Measurements from ENCODE around the gene OPCML.

The OPCML gene

DNA sequence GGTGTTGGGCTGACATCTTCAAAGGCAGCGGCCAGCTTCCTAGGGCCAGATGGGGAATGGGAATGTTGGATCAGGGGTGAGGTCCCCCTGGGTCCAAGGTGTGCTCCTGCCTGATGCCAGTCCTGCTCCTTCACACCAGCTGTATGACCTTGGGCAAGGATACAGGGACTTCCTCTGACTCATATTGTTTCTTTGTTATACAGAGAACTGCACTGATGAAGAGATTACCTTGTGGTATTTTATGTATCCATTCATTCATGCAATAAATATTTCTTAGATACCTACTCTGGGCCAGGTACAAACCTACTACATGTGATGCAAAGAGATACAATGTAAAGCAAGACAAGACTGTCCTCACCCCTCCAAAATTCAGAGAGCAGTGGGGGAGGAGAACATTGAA lies 3.9 kb upstream of the OPCML start:
- H3K9ac ChIP-seq (ENCODE audit: low read length) = no peak overlapping the region
- no peak overlapping the region for H3K4me3 ChIP-seq (ENCODE audit: low read depth, low read length)
- no peak overlapping the region for H3K27ac ChIP-seq (ENCODE audit: low read depth, low read length)
- H3K4me1 ChIP-seq (ENCODE audit: control insufficient read depth, insufficient read depth, low read length) = peaks cover 29% of the 10 kb centered on the region
- no peaks in the 10 kb centered on the region for H3K9me3 ChIP-seq (ENCODE audit: control insufficient read depth, insufficient read depth, low read depth, low read length)
- no peaks in the 10 kb centered on the region for H3K36me3 ChIP-seq (ENCODE audit: control insufficient read depth, insufficient read depth, low read length)
- H3K27me3 ChIP-seq (ENCODE audit: control insufficient read depth, insufficient read depth, low read length) = peaks cover 29% of the 10 kb centered on the region

- Histone ChIP-seq H3K36me3 (ENCODE audit: control insufficient read depth, insufficient read depth, low read length) (no peaks in the 10 kb centered on the region), H3K4me3 (ENCODE audit: low read depth, low read length) (peak overlapping the region; percentile 77; the same call in 1 of the 2 replicates), H3K9me3 (ENCODE audit: control insufficient read depth, insufficient read depth, low read depth, low read length) (no peaks in the 10 kb centered on the region), H3K9ac (ENCODE audit: low read length) (no peak overlapping the region), H3K4me1 (ENCODE audit: control insufficient read depth, insufficient read depth, low read length) (peaks cover 42% of the 10 kb centered on the region), H3K27ac (ENCODE audit: low read depth, low read length) (no peak overlapping the region), H3K27me3 (ENCODE audit: control insufficient read depth, insufficient read depth, low read length) (peaks cover 53% of the 10 kb centered on the region)
Measured at GRCh38 chr11:133533205-133533604, 904 bp upstream of the OPCML start.

DNA sequence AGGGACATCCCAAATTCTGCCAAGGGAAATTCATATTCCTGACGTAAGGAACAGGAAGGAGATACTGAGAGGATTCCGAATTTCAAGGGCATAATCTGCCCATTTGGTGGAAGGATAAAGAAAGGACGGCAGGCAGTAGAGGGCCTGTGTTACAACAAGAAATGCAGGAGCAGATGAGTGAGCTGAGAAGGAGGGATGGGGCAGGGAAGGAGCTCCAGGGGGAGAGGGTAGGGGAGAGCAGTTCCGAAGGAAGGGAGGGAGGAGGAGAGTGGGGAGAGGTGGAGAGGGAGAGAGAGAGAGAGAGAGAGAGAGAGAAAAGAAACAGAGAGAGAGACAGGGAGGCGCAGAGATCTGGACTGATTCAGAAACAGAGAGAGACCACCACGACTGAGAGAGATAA lies 843 bp downstream of the OPCML start:
- Histone ChIP-seq H3K27ac (ENCODE audit: low read depth, low read length) (no peak overlapping the region), H3K9me3 (ENCODE audit: control insufficient read depth, insufficient read depth, low read depth, low read length) (no peaks in the 10 kb centered on the region), H3K4me3 (ENCODE audit: low read depth, low read length) (peak overlapping the region; percentile 77), H3K9ac (ENCODE audit: low read length) (peak overlapping the region; percentile 41), H3K27me3 (ENCODE audit: control insufficient read depth, insufficient read depth, low read length) (peaks cover 56% of the 10 kb centered on the region), H3K4me1 (ENCODE audit: control insufficient read depth, insufficient read depth, low read length) (peaks cover 42% of the 10 kb centered on the region), H3K36me3 (ENCODE audit: control insufficient read depth, insufficient read depth, low read length) (no peaks in the 10 kb centered on the region)

DNA sequence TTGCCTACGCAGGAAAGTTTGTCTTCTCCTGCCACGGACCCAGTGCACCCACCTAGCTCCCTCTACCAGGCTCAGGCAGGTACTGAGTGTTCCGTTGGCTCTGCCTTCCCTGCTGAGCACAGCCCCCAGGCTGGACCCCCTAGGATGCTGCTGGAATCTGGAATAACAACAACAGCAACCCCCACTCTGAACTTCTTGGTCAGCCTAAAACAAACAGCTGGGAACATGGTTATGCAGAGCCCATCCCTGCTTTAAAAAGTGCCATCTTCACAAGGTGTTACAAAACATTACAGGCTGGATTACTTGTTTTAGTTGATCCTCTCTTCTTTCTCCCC lies 1.8 kb downstream of the OPCML start:
- Histone ChIP-seq H3K27me3 (ENCODE audit: control insufficient read depth, insufficient read depth, low read length) (peaks cover 56% of the 10 kb centered on the region), H3K9ac (ENCODE audit: low read length) (peak overlapping the region; percentile 51), H3K27ac (ENCODE audit: low read depth, low read length) (no peak overlapping the region; the same call in 1 of the 2 replicates), H3K36me3 (ENCODE audit: control insufficient read depth, insufficient read depth, low read length) (no peaks in the 10 kb centered on the region), H3K9me3 (ENCODE audit: control insufficient read depth, insufficient read depth, low read depth, low read length) (no peaks in the 10 kb centered on the region), H3K4me1 (ENCODE audit: control insufficient read depth, insufficient read depth, low read length) (peaks cover 42% of the 10 kb centered on the region), H3K4me3 (ENCODE audit: low read depth, low read length) (peak overlapping the region; percentile 77)

- Histone ChIP-seq H3K4me1 (ENCODE audit: control insufficient read depth, insufficient read depth, low read length) (peaks cover 42% of the 10 kb centered on the region), H3K9ac (ENCODE audit: low read length) (peak overlapping the region; percentile 51), H3K27ac (ENCODE audit: low read depth, low read length) (no peak overlapping the region; the same call in 1 of the 2 replicates), H3K27me3 (ENCODE audit: control insufficient read depth, insufficient read depth, low read length) (peaks cover 56% of the 10 kb centered on the region), H3K9me3 (ENCODE audit: control insufficient read depth, insufficient read depth, low read depth, low read length) (no peaks in the 10 kb centered on the region), H3K36me3 (ENCODE audit: control insufficient read depth, insufficient read depth, low read length) (no peaks in the 10 kb centered on the region), H3K4me3 (ENCODE audit: low read depth, low read length) (peak overlapping the region; percentile 77)
Measured at GRCh38 chr11:133529807-133530500, 2.3 kb downstream of the OPCML start.

GRCh38 chr11:133526790-133527189 lies 5.5 kb downstream of the OPCML start:
- Histone ChIP-seq H3K4me1 (ENCODE audit: control insufficient read depth, insufficient read depth, low read length) (peaks cover 28% of the 10 kb centered on the region), H3K36me3 (ENCODE audit: control insufficient read depth, insufficient read depth, low read length) (no peaks in the 10 kb centered on the region), H3K9ac (ENCODE audit: low read length) (no peak overlapping the region), H3K9me3 (ENCODE audit: control insufficient read depth, insufficient read depth, low read depth, low read length) (no peaks in the 10 kb centered on the region), H3K4me3 (ENCODE audit: low read depth, low read length) (no peak overlapping the region), H3K27ac (ENCODE audit: low read depth, low read length) (no peak overlapping the region), H3K27me3 (ENCODE audit: control insufficient read depth, insufficient read depth, low read length) (peaks cover 33% of the 10 kb centered on the region)

DNA sequence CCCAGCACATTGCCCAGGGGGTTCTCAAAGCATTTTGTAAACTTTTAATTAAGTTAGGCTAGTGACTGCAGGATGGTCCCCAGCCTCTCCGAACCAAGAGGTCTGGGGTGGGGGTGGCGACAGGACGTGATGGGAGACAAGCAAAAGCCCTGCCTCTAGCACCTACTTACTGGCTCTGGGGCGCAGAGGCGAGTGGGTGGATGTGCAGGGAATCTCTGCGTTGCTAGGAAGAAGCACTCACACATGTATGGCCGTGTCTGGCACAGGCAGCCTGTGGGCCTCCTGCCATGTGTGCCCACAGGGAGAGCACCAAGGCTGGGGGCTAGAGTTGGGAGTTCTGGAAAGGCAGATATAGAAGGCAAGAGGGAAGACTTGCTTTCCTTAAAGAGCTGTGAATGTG lies 6.3 kb downstream of the OPCML start:
- Histone ChIP-seq H3K9me3 (ENCODE audit: control insufficient read depth, insufficient read depth, low read depth, low read length) (no peaks in the 10 kb centered on the region), H3K4me1 (ENCODE audit: control insufficient read depth, insufficient read depth, low read length) (peaks cover 27% of the 10 kb centered on the region), H3K27ac (ENCODE audit: low read depth, low read length) (no peak overlapping the region), H3K27me3 (ENCODE audit: control insufficient read depth, insufficient read depth, low read length) (peaks cover 25% of the 10 kb centered on the region), H3K36me3 (ENCODE audit: control insufficient read depth, insufficient read depth, low read length) (no peaks in the 10 kb centered on the region), H3K9ac (ENCODE audit: low read length) (no peak overlapping the region), H3K4me3 (ENCODE audit: low read depth, low read length) (no peak overlapping the region)

- Histone ChIP-seq H3K36me3 (ENCODE audit: control insufficient read depth, insufficient read depth, low read length) (no peaks in the 10 kb centered on the region), H3K4me1 (ENCODE audit: control insufficient read depth, insufficient read depth, low read length) (peaks cover 16% of the 10 kb centered on the region), H3K4me3 (ENCODE audit: low read depth, low read length) (no peak overlapping the region), H3K9ac (ENCODE audit: low read length) (no peak overlapping the region), H3K9me3 (ENCODE audit: control insufficient read depth, insufficient read depth, low read depth, low read length) (no peaks in the 10 kb centered on the region), H3K27ac (ENCODE audit: low read depth, low read length) (no peak overlapping the region), H3K27me3 (ENCODE audit: control insufficient read depth, insufficient read depth, low read length) (peaks cover 15% of the 10 kb centered on the region)
Measured at GRCh38 chr11:133524488-133524887, 7.8 kb downstream of the OPCML start.

GRCh38 chr11:133522344-133522743 lies 10.0 kb downstream of the OPCML start:
- no peaks in the 10 kb centered on the region for H3K36me3 ChIP-seq (ENCODE audit: control insufficient read depth, insufficient read depth, low read length)
- no peaks in the 10 kb centered on the region for H3K9me3 ChIP-seq (ENCODE audit: control insufficient read depth, insufficient read depth, low read depth, low read length)
- no peak overlapping the region for H3K9ac ChIP-seq (ENCODE audit: low read length)
- H3K27ac ChIP-seq (ENCODE audit: low read depth, low read length) = no peak overlapping the region
- H3K4me3 ChIP-seq (ENCODE audit: low read depth, low read length) = no peak overlapping the region
- H3K4me1 ChIP-seq (ENCODE audit: control insufficient read depth, insufficient read depth, low read length) = peaks cover 12% of the 10 kb centered on the region; the same call in 1 of the 2 replicates
- no peaks in the 10 kb centered on the region for H3K27me3 ChIP-seq (ENCODE audit: control insufficient read depth, insufficient read depth, low read length)

DNA sequence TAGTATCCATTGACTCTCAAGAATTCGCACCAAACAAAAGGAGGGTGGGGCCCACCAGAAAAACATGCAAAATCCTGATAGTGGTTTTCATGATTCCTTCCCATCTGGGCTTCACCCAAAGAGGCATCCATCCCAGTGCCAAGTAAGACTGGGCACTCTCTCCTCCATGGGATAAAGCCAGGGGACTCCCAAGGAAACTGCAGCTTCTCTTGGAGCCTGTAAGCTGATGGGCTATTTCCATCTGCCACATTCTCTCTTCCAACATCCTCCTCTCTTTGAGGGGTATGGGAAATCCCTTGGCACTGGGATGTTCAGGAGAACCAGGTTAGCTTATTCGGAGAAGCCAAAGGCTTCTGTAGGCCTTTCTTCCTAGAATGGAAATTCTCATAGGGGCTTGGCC lies 10.8 kb downstream of the OPCML start:
- Histone ChIP-seq H3K4me3 (ENCODE audit: low read depth, low read length) (no peak overlapping the region), H3K9me3 (ENCODE audit: control insufficient read depth, insufficient read depth, low read depth, low read length) (no peaks in the 10 kb centered on the region), H3K27ac (ENCODE audit: low read depth, low read length) (no peak overlapping the region), H3K36me3 (ENCODE audit: control insufficient read depth, insufficient read depth, low read length) (no peaks in the 10 kb centered on the region), H3K9ac (ENCODE audit: low read length) (no peak overlapping the region), H3K27me3 (ENCODE audit: control insufficient read depth, insufficient read depth, low read length) (no peaks in the 10 kb centered on the region), H3K4me1 (ENCODE audit: control insufficient read depth, insufficient read depth, low read length) (peaks cover 12% of the 10 kb centered on the region; the same call in 1 of the 2 replicates)

DNA sequence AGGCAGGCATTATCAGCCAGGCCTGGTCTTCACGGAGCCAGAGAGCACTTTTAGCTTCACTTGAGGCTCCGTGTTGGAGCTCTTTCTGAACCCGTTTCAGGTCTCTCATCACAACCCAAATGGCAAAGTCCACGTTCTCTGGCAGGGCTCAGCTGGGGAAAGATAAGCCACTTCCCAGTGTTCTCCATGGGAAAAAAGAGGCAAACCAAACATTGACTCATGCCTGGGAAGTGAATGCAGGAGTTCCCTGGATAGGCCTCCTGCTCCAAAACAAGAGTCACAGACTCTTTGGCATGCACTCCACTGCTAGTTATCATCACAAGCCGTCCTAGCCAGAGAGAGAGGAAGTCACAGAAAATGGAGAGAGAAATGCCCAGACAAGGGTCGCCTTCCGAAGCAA lies 11.6 kb downstream of the OPCML start:
- peaks cover 12% of the 10 kb centered on the region; the same call in 1 of the 2 replicates for H3K4me1 ChIP-seq (ENCODE audit: control insufficient read depth, insufficient read depth, low read length)
- H3K9ac ChIP-seq (ENCODE audit: low read length) = no peak overlapping the region
- H3K27me3 ChIP-seq (ENCODE audit: control insufficient read depth, insufficient read depth, low read length) = no peaks in the 10 kb centered on the region
- no peaks in the 10 kb centered on the region for H3K9me3 ChIP-seq (ENCODE audit: control insufficient read depth, insufficient read depth, low read depth, low read length)
- H3K27ac ChIP-seq (ENCODE audit: low read depth, low read length) = no peak overlapping the region
- H3K36me3 ChIP-seq (ENCODE audit: control insufficient read depth, insufficient read depth, low read length) = no peaks in the 10 kb centered on the region
- no peak overlapping the region for H3K4me3 ChIP-seq (ENCODE audit: low read depth, low read length)
